GM18867 (cell line): ENCODE data around the gene PSD4.
A peak's percentile ranks its signal among the peaks of the same experiment; 100 is the strongest.

Source experiments
- ATAC-seq: cut with Tn5 transposase; IDR thresholded peaks from one replicate; pipeline ENCODE4 v1.9.1; 2021; ENCODE audit warnings: mild to moderate bottlenecking, moderate library complexity; ENCODE audit not compliant: unreplicated experiment

Gene PSD4

DNA sequence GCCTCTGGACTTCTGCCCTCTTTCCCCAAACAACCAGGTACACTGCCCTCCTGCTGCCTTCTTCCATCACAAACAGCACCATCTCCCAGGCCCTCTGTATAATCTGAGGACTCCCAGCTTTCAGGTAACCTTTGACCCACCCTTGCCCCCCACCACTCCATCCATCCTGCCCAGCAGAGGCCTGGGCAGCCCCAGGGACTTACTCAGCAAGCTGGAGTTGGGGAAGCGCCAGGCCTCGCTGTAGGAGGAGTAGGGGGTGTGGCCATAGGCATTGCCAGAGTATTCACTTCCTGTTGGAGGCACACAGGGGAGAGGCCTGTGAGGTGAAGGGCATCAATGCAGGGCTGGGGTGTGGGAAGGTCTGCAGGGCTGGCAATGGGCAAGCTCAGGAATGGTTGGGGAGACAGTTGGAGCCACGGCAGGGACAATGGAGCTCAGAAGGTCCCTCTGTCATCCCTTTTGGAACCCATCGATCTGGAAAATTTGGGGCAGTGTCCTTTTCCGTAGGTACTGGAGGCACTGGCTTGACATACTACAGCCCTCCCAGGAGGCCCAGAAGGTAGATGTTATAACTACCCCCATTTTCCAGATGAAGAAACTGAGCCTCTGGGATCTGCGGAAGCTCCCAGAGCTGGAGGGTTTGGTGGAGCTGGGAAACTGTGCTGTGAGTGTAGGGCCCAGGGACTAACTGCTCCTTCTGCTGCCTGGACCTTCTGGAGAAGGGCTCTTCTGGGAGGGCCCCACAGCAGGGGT, 46.3 kb downstream of the PSD4 start:
- no peak for ATAC-seq

GRCh38 chr2:113220970-113221708, 47.4 kb downstream of the PSD4 start:
- ATAC-seq = no peak

- no peak for ATAC-seq
These were observed 48.1 kb downstream of the PSD4 start for GRCh38 chr2:113221846-113222245.

- no peak for ATAC-seq
These were observed 50.0 kb downstream of the PSD4 start for GRCh38 chr2:113223813-113224212.

GRCh38 chr2:113224647-113225236, 51.0 kb downstream of the PSD4 start:
- ATAC-seq = no peak

GRCh38 chr2:113225263-113226259, 51.8 kb downstream of the PSD4 start:
- no peak for ATAC-seq

- ATAC-seq = no peak
These were observed 52.7 kb downstream of the PSD4 start for GRCh38 chr2:113226462-113226861.

GRCh38 chr2:113227290-113227689, 53.5 kb downstream of the PSD4 start:
- no peak for ATAC-seq

GRCh38 chr2:113227698-113228097, 53.9 kb downstream of the PSD4 start:
- no peak for ATAC-seq

- ATAC-seq = no peak
These were observed 54.6 kb downstream of the PSD4 start for GRCh38 chr2:113228351-113228750.

GRCh38 chr2:113228991-113229716, 55.4 kb downstream of the PSD4 start:
- no peak for ATAC-seq

DNA sequence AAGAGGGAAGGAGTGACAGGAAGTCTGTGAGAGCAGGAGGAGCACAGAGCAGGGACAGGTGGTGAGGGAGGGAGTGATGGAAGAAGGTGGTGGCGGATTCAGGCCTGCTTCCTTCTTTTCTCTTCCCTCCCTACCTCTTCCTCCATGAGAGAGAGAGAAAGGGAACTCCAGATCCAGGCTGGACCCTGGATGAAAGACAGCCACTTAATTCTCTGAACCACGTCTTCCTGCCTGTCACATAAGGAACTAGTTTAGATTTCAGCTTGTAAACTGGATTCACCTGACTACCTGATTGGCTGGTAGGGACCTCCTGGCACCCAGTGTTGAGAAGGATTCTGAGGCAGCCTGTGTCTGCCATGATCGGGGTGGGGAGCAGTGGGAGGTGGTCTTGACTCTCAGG, 56.0 kb downstream of the PSD4 start:
- no peak for ATAC-seq

- ATAC-seq = no peak
These were observed 56.8 kb downstream of the PSD4 start for GRCh38 chr2:113230531-113230930.

GRCh38 chr2:113231064-113231463, 57.3 kb downstream of the PSD4 start:
- ATAC-seq = no peak

- no peak for ATAC-seq
These were observed 58.4 kb downstream of the PSD4 start for GRCh38 chr2:113232123-113232522.

DNA sequence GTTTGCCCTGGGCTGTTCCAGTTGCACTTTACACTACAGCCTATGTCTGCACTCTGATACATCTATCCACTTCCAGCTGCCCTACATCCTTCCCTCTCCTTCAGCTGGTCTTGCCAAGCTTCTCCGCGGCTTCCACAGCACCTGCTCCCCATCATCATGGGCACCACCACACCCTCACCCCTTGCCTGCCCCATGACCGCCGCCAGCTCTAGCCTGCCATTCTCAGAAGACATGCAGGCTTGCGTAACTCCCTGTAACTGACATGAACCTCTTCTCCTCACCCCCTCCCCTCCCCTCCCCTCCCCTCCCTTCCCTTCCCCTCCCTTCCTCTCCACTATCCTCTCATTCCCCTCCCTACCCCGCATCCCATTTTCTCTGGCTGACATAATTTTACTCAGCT, 59.0 kb downstream of the PSD4 start:
- ATAC-seq = no peak

GRCh38 chr2:113233593-113234550, 60.1 kb downstream of the PSD4 start:
- no peak for ATAC-seq

DNA sequence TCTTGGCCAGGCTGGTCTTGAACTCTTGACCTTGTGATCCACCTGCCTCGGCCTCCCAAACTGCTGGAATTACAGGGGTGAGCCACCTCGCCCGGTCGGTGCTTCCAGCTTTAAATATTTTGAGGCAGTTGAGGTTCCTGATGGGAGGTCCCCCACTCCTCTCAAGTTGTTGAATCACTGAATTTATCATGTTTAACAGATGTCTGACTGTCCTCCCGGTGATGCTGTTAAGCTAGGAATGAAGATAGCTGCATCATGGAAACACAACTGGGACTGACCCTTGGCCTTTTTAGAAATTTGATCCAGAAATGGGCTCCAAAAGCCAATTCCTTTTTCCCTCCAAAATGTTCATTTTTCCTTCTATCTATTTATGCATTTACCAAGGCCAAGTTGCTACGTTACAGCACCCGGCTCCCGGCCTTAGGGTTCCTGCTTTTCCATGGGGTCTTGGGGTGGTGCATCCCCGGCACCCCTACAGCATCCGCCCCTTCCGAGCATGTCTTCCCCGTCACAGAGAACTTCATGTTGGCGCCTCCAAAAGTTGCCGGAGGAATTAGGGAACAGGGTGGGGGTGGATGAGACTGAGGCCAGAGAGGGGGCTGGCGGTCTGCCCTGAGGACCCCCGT, 61.1 kb downstream of the PSD4 start:
- peak; percentile 7 for ATAC-seq
